Stimulated activated CD8-positive, alpha-beta memory T cell treated with anti-CD3 and anti-CD28 coated beads, Interleukin-7, amount 100 ng/mL, for 24 hours (primary cell): Measurements from ENCODE around the gene EOLA1.
"Not testable (repeated sequence)": the region's sequence is repeated elsewhere in the genome, so short reads cannot be mapped to it uniquely, and the experiment has no call there.

ENCODE experiments used
- DNase-seq: peaks from one replicate; pipeline ENCODE4 v3.0.0-alpha.2; 2020; ENCODE audit warnings: low read depth

EOLA1 gene

DNA sequence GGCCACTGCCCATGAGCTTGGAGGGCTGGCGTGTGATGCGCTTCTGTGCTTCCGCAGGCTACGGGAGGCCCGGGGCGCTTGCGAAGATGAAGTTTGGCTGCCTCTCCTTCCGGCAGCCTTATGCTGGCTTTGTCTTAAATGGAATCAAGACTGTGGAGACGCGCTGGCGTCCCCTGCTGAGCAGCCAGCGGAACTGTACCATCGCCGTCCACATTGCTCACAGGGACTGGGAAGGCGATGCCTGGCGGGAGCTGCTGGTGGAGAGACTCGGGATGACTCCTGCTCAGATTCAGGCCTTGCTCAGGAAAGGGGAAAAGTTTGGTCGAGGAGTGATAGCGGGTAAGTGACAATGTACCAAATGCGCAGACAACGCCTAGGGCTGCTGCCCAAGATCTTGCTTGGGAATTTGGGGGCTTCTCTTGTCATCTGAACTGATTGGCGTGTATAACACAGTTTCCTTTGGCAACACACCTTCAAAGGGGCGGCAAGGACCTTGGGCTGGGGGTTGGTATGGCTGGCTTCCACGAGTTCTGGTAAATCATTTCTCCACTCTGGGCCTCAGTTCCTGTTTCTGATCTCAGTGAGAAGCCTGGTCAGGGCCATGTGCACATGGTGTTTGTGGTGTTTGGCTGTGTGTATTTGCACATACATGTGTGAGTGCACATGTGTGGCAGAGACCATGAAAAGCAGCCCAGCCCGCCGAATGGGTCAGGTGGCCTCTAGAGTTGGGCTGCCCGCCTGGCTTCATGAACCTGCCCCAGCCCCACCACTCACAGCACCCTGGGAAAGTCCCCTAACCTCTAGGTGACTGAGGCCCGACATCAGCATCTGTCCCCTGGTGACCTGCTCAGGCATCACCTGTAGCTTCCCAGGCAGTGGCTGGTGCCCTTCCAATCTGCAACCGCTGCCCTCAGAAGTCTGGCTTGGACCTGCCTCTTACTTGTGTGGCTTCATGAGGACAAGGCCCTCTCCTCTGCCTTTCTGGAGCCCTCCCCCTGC lies 5.0 kb downstream of the EOLA1 start:
- DNase-seq = not testable (repeated sequence)

DNA sequence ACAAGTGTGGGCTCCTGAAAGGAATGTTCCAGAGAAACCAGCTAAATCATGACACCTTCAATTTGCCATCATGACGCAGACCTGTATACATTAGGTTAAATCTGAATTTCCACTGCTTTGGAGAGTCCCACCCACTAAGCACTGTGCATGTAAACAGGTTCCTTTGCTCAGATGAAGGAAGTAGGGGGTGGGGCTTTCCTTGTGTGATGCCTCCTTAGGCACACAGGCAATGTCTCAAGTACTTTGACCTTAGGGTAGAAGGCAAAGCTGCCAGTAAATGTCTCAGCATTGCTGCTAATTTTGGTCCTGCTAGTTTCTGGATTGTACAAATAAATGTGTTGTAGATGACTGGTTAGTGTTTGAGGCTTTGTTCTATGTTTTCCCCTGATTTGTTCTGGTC lies 6.2 kb downstream of the EOLA1 start:
- DNase-seq = not testable (repeated sequence)

DNA sequence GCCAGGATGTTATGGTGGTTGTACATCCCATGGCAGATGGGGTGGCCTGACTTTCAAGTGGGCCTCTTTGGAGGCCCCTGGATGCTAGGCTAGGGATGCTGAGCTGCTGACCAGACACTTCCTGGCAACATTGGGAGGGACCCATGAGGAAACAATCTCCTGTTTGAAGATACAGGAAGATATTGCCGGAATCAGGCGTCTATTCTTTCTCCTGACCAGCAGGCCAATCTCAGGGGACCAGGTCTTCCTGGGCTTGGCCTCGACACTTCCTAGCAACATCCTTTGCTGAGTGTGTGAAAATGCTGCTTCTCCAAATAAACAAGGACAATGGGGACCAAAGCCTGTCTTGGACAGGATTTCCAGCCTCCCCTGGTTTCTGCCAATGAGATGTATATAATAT lies 7.0 kb downstream of the EOLA1 start:
- DNase-seq = not testable (repeated sequence)

DNA sequence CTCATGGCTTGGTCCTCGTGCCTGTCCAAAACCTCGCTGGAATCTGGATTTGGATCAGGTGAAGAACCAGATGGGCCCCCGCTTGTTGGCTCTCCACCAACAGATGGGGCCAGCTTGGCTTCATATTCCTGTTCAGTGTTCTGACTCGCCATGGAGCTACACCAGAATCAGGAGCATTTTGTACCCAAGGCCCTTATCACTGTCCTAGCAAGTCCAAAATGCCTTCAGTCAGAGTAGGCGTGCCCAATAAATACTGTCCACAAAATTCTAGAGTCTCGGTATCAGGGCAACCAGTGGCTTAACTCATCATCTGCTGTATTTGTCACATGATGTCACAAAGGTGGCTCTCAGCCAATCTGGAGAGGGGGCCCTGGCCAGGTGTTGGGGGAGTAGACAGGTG lies 8.9 kb downstream of the EOLA1 start, which contains the start of gene HSFX3:
Gene HSFX3, minus strand, starts transcription at position 224 of the 400 bp plus-strand sequence. Its CDS starts 72 bp downstream, at position 152.
- not testable (repeated sequence) for DNase-seq

DNA sequence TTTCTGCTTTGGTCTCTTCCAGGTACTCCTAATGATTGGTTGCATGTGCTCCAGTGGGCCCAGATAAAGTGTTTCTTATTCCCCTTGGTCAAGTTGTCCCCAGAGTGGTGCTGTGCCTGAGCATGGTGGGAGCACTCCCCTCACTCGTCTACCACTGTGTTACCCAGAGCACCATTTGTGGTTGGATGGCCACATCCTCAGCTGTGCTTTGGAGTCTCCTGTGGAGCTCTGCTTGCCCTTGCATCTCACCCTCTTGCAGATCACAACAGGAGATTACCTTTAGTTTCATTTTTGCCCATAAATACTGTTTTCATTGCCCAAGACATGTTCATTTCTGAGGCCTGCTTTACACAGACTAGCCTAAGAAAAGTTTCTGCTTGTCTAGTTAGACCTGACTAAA lies 9.6 kb downstream of the EOLA1 start:
- DNase-seq = not testable (repeated sequence)

DNA sequence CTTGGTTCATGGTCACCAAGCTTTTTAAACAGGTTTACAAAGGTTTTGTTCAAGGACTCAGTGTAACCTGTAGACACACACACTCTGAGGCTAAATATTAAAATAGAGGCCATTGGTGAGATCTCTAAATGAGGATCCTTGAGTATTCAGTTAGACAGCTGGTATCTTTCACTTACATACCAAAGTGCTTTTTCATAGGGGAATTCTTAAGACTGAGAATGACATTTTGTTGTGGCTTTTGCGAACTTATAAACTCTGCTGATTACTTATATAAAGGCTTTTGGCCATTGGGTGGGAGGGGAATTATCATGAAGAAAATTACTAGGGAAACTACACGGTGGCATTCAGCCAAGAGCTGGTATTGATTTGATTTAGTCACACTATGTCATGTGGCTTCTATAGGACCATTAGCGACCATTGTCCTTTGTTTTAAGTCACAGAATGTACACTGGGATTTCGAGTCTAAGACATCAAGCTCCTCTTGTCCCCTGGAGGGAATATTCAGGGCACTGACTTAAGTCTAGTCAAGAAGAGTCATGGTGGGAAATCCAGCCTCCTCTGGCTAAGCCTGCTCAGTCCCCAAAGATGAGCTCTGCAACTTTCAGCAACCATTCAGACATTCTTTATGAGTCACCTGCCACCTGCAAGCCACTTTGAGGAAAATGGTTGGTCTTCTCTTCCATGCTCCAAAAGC lies 10.6 kb downstream of the EOLA1 start:
- not testable (repeated sequence) for DNase-seq

DNA sequence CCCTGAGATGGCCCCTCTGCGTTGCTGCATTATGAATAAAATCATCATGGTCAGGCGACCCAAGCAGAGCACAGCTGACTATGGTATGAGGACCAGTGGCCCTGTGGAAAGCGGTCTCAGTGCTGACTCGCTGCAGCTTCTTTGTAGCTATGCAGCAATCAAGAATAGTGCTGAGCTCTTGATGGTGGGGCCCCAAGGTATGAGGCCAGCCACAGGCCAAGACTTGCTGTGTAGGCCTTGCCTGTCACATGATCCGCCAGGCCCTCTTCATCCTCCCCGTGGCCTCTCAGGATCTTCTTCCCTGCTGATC lies 11.1 kb downstream of the EOLA1 start:
- not testable (repeated sequence) for DNase-seq

DNA sequence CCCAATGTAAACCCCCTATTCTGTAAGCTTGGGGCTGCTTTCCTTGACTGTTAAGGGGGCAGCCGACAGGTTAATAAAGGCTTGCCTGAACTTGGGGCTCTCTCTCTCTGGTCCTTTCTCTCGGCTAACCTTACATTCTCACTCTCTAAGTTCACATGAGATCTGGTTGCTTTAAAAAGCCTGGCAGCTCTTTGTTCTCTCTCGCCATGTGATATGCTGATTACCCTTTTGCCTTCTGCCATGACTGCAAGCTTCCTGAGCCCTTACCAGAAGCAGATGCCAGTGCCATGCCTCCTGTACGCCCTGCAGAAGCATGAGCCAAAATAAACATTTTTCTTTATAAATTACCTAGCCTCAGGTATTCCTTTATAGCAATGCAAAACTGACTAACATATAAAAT lies 14.4 kb downstream of the EOLA1 start:
- not testable (repeated sequence) for DNase-seq

DNA sequence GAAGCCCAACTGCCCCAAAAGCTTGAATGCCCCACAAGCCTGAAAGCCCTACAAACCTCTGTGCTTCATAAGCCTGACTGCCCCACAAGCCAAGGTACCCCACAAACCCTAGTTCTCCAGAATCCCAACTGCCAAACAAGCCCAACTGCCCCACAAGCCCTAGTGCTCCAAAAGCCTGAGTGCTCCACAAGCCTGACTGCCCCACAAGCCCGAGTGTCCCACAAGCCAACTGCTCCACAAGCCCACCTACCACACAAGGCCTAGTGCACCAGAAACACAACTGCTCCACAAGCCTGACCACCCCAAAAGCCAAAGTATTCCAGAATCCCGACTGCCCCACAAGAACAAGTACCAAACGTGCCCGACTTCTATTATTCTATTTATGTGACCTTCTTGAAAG lies 22.5 kb downstream of the EOLA1 start:
- DNase-seq = no peak

DNA sequence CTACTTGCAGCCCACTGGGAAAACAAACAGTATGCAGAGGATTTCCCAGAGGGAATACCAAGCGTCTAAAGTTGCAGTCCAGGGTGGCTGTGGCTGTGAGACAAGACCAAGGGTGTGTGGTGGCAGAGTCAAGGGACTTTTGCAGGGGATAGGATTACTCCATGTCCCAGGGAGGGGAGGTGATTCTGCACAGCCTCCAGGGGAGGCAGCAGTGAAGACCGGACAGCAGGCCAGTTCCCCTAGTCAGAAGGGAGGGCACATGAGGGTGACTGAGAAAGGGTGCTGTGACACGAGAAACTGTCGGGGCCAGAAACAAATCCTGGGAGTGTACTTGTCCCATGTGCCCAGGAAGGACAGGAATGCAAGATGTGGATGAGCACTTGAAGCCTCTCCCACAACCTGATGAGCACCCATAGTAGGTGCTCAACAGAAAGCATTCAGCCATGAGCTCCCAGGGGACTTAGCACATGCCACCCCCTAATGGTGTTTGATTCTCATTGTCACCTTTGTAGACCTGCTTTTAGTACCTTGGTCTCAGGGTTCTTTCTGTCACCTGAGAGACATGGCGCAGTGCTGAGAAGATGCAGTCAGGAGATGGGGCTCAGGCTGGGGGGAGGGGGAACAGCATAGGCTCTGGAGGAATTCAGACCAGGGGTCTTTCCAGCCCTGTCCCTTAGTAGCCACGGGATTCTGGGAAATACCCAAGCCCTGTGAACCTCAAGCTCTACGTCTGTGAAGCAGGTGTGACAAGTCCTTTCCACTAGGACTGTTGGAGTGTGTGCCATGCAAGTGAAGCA lies 27.0 kb downstream of the EOLA1 start:
- no peak for DNase-seq

DNA sequence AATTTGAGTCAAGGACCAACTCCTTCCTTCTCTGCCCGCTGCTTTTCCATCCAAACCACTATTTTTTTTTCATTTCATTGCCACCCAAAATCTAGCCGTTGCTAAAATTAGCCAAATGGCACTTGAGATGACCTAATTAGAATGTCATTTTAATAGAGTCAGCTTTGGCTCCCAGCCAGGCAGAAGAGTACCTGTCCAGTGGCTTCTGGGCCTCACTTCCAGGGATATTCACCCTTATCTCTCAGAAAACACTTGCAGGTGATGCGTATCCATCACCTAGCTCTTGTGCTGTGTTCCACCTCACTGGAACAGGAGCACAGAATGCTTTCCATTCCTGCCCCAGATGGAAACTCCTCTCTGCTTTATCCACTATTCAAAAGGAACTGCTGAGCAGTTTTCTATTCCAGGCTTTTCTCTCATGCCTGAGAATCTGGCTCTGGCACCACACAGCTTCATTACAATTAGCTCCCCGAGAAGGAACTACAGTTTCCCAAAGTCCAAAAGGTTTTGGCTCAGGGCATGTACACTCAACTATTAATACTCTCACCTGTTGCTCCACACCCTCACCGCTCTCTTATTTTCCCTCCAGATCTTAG lies 28.0 kb downstream of the EOLA1 start:
- DNase-seq = no peak

DNA sequence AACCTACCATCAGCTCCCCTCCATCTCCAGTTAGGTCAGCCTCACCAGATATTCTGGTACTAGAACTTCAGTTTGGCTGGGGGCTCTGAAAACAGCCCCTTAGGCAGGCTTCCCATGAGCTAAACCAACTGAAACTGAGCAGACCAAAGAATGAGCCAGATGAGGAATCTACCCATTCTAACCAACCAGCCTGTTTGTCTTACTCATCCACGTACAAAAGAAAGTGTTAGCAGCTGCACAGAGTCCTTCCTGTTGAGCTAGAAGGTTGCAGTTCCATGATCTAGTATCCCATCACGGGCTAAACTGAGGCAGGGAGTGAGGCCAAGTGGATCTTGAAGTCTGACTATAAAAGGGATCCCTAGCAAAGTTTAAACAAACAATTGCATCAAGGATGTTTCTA lies 29.0 kb downstream of the EOLA1 start:
- no peak for DNase-seq

DNA sequence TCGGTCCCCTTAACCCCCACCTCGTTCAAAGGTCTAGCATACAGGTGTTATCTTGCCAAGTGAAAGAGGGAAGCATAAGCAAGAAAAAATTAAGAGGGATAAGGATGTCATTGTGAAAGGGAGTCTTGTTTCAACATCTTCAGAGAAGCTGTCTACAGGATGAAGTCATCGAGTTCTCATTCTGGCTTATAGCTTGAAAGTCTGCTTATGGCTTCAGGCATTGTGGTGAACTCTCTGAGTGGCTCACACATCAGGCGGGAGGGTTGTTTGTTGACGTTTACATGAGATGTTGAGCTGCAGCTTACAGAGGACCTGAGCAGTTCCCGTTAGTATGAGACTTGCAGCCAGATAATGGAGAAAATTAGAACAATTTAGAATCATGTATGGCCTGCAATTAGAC lies 29.9 kb downstream of the EOLA1 start:
- no peak for DNase-seq

DNA sequence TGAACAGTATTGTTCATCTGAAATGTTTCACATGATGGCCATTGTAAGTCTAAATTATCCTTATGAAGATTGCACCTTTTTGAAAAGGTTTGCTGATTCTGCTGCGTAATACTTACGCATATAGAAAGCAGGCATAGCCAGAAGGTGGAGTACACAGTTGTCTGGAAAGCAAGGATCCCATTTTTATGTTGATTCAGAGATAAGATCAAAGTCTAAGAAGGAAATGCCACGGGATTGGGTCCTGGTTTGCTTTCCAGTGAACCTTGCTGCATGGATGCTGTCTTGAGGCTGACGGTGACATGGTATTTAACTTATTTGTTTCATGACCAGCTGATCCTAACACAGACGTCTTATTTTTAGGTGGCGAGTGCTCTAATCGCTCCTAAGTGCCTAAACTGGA lies 31.0 kb downstream of the EOLA1 start:
- DNase-seq = no peak

DNA sequence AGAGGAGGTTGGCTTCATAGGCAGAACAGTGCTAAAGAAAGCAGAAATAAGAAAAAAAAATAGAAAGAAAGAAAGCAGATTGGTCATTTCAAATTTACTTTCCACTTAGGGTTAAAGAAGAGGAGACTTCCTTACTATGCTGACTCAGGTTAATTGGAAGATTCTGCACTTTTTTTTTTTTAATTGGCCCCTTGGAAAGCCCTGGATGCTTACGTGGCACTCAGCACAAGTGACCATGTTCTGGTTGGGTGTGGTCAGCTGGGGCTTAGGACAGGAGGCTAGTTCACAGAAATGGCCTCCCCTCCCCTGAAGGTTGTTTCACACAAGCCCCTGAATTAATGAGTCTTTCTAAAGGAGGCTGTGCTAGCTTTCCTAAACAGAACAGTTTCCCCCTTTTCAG lies 31.9 kb downstream of the EOLA1 start:
- no peak for DNase-seq

DNA sequence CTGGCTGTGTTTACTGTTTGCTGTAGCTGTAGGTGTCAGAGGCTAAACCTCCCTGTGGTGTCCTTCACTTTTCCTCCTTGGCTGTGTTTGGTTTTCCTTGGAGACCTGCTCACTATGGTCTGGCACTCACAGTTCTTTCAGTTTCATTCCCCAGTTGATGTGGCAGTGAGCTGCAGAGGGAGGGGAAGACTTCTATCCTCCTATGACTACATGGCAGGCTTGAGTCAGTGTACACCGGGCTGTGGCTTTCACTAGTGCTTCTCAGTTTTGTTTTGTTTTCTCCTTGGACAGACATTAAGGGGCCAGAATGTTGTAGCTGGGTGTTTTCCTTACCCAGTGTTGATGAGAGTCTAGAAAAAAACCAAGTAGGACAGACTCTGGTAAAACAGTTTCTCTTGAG lies 32.6 kb downstream of the EOLA1 start:
- DNase-seq = not testable (repeated sequence)

DNA sequence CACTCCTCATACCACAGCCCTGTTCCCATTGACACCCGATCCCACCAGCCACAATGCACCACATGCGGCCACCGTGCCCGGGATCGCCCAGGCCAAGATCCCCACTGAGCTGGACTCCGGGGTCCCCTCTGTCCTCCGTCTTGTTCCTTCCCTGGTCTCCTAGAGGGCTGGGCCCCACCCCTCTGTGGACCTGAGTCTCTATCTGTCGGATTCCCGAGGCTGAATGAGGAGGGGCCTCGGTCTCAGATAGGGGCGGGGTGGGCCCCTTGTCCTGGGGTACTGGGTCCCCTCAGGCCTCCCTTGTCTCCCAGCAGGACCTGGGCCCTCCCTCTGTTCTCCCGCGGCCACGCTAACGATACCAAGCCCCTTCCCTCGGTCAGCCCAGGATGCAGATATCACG lies 44.8 kb downstream of the EOLA1 start:
- DNase-seq = not testable (repeated sequence)

DNA sequence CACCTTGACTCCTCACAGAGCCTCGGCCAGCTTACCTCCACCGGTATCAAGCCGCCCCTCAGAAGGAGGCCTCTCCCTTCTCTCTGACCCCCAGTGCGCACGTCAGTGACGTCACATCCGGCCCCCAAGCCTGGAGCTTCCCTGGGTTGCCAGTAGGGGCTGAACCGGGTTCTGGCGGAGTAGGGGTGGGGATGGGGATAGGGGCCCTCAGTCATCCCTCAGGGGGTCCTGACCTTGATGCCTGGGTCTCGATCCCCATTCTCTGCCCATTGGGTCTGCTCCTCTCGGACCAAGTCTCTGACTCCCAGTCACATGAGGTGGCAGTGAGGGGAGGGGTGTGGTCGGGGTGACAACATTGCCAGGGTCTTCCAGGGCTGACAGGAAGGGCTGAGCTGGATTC lies 46.5 kb downstream of the EOLA1 start, which contains the start of gene MAGEA9B:
Gene MAGEA9B, minus strand, starts transcription at position 101 of the 400 bp plus-strand sequence. CDS start 4,280 bp downstream, outside the sequence.
- DNase-seq = not testable (repeated sequence)

DNA sequence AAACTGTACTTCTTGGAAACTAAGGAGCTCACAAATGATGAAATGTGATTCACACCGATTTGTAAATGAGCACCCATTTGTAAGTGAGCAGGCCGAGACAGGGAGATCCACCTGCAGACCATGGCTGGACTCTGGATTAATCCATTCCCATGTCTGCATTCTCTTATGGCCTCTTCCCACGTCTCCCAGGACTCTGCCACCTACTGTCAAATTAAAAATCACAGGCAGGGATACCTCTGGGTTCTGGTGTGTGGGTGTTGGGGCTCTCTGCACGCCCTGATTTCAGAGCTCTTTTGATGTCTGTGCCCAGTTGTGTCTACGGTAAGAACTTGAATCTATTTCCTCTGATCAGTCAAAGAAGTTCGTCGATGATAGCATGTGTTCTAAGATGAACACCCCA lies 50.2 kb downstream of the EOLA1 start:
- DNase-seq = not testable (repeated sequence)

DNA sequence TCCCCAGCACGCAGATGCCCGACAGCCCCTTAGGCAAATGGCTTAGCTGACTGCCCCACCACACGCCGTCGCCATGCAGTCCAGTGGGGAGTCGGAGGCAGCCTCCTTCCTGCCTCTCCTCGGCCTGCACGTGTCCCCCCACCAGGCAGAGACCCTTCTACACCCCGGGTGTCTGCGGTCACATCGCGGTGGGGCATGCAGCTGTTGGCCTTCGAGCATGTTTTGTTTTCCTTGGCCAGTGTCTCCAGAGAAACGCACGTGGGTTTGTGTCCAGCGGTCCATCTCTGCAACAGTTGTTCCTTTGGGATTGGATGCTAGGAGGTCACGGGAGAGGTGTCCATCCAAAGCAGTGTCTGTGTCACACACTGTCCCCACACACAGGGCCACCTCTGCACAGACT lies 54.4 kb downstream of the EOLA1 start, which contains the start of gene HSFX2:
Gene HSFX2, minus strand, starts transcription at position 101 of the 400 bp plus-strand sequence. CDS start 614 bp downstream, outside the sequence.
- not testable (repeated sequence) for DNase-seq

DNA sequence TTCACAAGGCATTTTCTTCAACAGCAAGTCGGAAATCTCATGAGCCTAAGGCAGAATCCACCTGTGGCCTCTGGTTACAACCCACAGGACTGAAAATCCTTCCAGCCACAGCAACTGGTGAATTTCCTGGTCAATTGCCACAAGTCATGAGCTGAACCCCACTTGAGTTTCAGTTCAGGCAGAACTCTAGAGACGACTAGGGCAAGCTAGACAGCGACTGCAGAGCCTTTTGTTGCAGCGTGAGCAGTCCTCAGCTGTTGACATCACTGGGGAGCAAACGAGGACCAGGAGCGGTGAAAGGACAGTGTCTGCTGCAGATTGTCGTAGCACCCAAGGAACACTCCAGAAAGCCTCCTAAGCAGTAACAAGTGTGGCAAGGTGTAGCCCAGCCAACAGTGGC lies 55.1 kb downstream of the EOLA1 start:
- not testable (repeated sequence) for DNase-seq
